Activated T-cell treated with anti-CD3 and anti-CD28 coated beads for 48 hours (primary cell): ENCODE results near the gene TNIP1.
A peak's percentile ranks its signal among the peaks of the same experiment; 100 is the strongest.

Experiments
- DNase-seq: peaks from one replicate; pipeline ENCODE4 v3.0.0-alpha.2; 2020; ENCODE audit warnings: low read depth

The TNIP1 gene

GRCh38 chr5:151038801-151039238 is 42.0 kb downstream of the TNIP1 start:
- peak; percentile 27 for DNase-seq

- DNase-seq = no peak
Observed at GRCh38 chr5:151038412-151038745, 42.5 kb downstream of the TNIP1 start.

DNA sequence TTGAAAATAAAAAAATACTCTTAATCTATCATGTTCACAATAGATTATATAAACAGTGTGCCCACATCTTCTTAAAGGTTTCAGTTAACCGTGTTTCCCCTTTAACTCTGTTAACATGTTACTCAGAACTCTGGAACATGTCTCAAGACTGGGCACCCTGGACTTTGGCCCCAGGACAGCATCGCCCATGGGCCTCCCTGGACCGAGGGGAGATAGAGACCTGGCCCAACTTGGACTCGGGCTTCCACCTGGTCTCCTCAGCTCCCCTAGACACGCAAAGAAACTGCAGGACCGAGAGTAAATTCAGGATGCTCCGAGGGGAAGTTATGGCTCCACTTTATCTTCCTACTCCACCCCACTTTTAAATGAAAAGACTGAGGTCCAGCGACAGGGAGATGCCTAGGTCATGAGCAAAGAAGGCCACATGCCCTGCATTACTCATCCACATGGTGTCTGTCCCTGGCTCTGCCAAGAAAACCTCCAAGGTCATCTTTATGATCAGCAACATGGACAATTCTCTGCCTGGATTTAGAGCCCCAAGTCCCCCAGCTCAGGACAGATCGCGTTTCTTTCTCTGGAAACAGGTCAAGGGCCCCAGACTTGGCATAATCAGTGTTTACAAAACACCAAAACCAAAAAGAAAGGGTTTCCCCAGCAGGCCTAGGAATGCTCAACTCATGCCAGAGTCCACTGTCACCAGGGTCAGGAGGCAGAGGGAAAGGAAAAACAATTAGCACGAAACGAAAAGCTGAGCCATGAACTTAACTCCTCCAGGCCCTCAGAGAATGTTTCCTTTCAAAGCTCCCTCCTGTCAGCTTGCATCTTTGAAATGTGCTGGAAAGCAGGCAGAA is 43.0 kb downstream of the TNIP1 start:
- DNase-seq = no peak

DNA sequence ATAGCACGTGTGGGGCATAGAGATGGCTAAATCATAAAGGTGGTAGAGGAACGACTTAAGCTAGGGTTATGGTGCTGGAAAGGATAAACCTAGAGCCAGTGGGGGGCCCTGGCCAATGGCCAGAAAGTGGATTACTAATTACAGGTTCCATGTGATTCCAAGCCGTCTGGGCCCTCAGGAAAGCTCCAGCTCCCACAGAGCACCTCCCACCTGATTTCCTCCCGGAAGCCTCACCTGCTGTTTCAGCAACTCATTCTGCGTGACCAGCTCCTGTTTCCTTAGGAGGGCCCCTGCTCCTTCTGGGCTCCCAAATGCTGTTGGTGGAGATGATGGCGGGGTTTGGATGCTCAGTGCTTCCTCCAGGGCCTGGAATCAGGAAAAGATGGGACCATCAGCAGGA is 44.3 kb downstream of the TNIP1 start:
- DNase-seq = no peak

GRCh38 chr5:151034422-151035379 is 46.1 kb downstream of the TNIP1 start:
- DNase-seq = no peak

DNA sequence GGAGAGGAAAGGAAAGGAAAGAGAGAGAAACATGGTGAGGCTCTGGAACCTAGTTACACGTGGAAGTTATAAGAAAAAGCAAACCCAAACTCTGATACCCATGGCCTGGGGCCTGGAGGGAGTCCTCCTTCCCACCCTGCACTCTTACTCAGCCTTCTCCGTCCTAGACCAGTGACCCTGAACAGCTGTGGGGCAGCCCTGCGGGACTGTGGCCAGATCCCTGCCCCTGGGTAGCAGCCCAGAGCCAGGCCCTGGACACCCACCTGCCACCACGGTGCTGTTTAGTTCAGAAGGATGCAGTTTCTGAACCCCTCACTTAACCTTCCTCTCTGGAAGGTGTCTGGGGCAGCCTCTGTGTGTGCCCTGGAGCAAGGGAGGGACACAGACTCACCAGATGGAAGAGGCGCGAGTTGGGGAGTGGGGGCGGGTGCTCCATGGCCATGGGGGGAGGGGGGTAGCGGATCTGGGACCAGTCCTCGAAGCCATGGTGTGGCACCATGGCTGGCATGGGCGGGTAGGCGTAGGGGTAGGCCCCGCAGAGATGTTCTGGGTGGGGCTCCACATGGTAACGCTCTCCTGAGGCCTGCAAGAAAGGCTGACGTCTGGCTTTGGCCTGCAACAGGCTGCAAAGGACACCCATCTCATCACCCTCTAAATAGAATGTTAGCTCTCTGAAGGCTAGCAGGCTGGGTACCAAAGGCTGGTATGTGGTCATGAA is 47.5 kb downstream of the TNIP1 start:
- DNase-seq = no peak

- no peak for DNase-seq
Observed at GRCh38 chr5:151031554-151031953, 49.3 kb downstream of the TNIP1 start.

DNA sequence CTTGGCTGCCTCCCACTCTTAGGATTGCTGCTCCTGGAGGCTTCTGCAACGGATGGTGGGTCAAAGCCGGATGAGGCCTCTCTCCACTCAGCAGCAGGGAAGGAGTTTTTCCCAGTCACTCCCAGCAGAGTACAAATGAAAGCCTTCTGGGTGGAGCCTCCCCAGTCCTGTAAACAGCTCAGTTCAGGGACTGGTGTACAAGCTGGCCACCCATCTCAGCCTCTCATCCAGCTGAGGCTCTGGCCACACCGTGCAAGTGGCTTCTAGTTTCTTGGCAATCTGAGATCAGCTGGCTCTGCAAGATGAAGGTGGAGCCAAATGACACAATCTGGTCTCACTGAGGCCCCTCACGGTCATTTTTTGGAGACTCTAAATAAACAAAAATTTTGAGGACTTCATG is 50.5 kb downstream of the TNIP1 start:
- DNase-seq = no peak

DNA sequence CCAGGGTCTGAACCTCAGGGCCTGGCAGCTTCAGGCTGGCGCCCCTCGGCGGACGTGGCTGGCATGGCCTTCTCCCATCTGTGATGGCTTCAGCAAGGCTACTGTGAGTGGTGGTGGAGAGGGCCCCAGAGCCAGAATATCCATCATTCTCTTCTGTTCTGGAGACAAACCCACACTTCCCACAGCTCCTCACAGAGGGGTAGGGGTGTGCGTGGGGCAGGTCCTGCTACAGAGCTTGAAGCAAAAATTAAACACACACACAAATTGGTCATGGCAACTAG is 50.8 kb downstream of the TNIP1 start:
- DNase-seq = no peak

DNA sequence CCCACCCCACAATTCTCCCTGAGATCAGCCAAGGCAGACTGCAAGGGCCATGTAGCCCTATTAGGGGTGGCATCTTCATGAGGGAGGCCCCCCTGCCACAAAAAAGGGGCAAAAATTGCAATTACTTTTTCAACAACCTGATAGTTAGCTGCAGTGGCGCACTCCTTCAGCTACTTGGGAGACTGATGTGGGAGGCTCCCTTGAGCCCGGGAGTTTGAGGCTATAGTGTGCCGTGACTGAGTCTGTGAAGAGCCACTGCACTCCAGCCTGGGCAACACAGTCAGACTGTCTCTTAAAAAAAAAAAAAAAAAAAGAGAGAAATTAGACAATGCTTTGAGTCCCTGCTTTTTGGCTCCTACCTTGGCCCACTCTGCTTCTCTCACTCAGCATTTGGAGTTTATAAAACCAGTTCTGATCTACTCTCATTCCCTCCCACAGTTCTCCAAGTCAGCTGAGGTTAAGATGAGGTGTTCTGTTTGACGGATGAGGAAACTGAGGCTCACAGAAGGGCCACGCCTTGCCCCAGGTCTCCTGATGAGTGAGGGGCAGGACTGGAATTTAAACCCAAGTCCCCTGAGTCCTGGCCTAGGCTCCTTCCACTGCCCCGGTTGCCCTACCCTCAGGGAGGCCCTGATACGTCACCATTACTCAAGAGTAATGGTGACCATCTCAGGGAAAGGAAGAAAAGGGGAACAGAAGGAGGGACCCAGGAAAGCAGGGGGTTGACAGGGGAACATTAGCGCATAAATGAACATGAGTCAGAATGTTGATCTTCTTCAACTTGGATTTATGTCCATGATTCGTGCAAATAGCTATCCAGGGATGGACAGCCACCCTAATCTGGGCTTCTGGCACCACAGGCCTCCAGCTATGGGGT is 51.4 kb downstream of the TNIP1 start:
- no peak for DNase-seq

DNA sequence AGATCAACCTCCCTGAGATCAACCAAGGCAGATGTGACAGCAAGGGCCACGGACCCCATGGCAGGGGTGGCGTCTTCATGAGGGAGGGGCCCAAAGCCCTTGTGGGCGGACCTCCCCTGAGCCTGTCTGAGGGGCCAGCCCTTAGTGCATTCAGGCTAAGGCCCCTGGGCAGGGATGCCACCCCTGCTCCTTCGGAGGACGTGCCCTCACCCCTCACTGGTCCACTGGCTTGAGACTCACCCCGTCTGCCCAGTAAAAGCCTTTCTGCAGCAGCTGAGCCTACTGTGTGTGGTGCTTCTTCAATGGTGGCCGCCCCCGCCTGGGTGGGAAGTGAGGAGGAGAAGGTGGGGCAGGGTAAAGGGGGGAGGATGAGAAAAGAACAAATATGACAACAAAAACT is 52.1 kb downstream of the TNIP1 start:
- no peak for DNase-seq

DNA sequence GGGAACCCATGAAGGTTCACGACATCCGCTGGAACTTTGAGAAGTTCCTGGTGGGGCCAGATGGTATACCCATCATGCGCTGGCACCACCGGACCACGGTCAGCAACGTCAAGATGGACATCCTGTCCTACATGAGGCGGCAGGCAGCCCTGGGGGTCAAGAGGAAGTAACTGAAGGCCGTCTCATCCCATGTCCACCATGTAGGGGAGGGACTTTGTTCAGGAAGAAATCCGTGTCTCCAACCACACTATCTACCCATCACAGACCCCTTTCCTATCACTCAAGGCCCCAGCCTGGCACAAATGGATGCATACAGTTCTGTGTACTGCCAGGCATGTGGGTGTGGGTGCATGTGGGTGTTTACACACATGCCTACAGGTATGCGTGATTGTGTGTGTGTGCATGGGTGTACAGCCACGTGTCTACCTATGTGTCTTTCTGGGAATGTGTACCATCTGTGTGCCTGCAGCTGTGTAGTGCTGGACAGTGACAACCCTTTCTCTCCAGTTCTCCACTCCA is 52.8 kb downstream of the TNIP1 start:
- DNase-seq = no peak

DNA sequence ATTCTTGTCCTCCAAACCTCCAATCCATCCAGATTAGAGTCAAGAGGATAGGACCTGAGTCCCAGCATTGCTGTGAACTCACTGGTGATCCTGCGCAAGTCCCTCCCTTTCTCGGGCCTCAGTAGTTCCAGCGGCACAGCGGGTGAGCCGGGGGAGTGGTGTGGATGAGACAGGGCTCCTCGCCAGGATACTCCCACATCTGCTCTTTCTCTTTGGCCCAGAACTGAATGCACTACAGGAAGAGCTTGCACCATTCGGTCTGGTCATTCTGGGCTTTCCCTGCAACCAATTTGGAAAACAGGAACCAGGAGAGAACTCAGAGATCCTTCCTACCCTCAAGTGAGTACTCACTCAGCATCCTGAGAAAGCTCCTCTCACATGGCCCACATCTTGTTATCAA is 54.2 kb downstream of the TNIP1 start:
- no peak for DNase-seq

GRCh38 chr5:151026088-151026487 is 54.7 kb downstream of the TNIP1 start:
- no peak for DNase-seq

- no peak for DNase-seq
Observed at GRCh38 chr5:151025250-151025606, 55.6 kb downstream of the TNIP1 start.

DNA sequence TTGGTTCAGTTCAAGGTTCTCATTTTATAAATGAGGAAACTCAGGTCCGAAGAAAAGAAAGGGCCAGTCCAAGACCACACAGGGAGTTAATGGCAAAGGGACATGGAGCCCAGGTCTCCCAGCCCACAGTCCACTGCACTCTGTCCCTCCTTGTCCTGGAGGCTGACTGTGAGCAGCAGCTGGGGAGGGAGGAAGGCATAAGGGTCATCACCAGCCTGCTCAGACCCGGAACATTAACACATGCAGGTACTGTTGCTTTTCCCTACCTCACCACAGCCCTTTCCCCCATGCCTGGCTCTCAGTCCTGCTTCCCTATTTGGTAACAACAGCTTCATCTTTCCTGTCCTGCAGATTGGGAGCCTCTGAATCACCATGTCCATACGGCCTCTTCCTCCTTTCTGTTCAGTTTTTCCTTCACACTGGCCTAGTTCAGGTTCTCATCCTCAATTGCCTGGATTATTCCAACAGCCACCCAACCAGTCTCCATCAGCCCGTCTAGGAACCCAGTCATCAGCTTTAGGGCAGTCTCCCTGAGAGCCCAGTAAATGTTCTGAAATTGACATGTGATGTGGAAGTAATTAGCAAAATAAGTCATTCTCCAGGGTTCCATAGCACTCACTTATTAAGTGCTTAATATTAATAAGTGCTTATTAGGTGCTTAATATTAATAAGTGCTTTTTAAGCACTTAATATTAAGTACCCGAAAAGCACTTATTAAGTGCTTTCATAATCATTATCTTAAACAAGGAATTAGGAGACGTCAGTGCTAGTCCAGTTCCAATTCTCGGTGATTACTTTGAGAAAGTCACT is 56.2 kb downstream of the TNIP1 start:
- no peak for DNase-seq

DNA sequence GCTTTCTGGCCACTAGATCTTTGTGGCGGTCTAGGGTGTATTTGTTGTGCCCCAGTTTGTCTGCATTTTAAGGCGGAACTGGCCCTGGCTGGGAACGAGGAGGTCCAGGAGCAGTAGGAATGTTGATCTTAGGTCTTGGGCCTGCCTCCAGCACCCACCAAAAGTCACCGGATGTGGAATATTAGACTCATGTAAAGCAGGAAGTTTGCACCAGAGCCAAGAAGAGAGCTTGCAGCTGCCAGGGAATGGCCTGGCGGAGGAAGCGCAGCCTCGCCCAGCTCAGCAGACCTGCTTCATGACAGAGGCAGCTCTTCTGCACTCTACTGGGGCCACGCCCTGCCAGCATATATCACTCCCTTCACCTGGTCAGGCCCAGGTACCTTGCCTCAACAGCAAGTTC is 57.2 kb downstream of the TNIP1 start:
- no peak for DNase-seq

DNA sequence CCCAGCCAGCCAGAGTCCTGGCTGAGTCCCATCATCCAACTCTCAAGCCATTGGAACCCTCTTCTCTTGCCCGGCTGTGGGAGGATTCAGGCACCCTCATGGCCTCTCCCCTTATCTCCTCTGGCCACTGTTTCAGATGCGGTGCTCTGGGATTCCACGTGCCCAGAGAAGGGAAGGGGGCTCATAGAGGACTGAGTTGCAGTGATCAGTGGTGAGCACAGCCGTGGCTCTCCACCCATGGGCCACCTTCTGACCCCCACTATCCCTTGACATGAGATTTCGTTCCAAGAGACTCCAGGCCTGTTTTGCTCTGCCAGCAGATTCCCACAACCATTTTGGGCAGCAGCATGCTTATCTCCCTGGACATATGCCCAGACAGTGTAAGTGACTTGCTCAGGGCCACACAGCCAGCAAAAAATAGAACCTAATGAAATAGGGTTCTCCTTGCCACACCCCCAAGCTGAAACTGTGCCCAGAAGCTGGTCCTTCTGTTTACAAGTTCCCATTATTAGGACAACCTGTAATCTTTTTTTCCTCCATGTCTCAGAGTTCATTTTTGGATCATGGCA is 57.7 kb downstream of the TNIP1 start:
- no peak for DNase-seq

DNA sequence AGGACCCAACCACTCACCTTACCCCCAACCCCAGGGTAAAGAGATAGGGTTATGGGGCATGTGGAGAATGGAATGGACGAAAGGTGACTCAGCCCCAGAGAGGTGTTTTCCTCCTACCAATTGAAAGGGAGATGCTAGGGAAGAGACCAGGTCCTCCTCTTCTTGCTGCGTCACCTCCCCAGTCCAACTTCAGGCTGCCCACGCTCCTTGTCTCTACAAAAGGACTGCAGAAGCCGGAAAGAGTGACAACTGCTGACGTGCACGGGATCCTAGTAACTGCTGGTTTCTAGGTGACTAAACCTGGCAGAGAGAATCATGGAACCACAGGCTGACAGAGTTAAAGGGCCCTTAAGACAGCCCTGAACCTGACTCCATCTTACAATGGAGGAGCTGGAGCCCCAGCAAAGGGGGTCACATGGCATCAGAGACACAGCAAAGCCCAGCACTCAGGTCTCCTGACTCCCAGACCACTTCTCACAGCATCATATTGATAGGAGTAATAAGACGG is 58.3 kb downstream of the TNIP1 start:
- no peak for DNase-seq

- DNase-seq = no peak
Observed at GRCh38 chr5:151021746-151022145, 59.1 kb downstream of the TNIP1 start.
